CD14-positive monocyte (primary cell): ENCODE results near the gene SLC12A7. TPM values are rescaled to one million over a fixed set of nuclear protein-coding genes. Genes with fewer than 3 reads are reported as not detected.

ENCODE experiments used
- DNase-seq, 3 donors: peaks; one replicate each; pipeline ENCODE4 v3.0.0-alpha.2; 2011 to 2022
- H2AFZ ChIP-seq: 2 replicates; pipeline ENCODE4 v1.6.0; 2012; ENCODE audit warnings: mild to moderate bottlenecking, low read depth, low read length, inconsistent platforms; ENCODE audit not compliant: insufficient read depth, poor library complexity, severe bottlenecking
- H3K27ac ChIP-seq, 2 donors: 1 replicate in 1 of 2; 2 replicates in 1 of 2; pipeline ENCODE4 v1.5.1; 2012 to 2013; ENCODE audit warnings: low read length in 2 of 2, control low read depth in 1 of 2, inconsistent platforms in 1 of 2, low read depth in 1 of 2, mild to moderate bottlenecking in 1 of 2
- H3K27me3 ChIP-seq, 2 donors: one replicate each; pipeline versions ENCODE4 v1.6.0 to v1.6.1; 2011 to 2013; ENCODE audit warnings: low read length in 2 of 2; ENCODE audit not compliant: control insufficient read depth in 2 of 2, insufficient read depth in 2 of 2
- H3K36me3 ChIP-seq, 2 donors: replicated peaks in 1 of 2; 1 replicate in 1 of 2; 2 replicates in 1 of 2; pipeline versions ENCODE4 v1.5.1 to v1.6.1; 2012 to 2013; ENCODE audit warnings: low read length in 2 of 2, control low read depth in 1 of 2, inconsistent platforms in 1 of 2, mild to moderate bottlenecking in 1 of 2; ENCODE audit not compliant: insufficient read depth in 2 of 2, control insufficient read depth in 1 of 2
- H3K4me1 ChIP-seq, 2 donors: 1 replicate in 1 of 2; 2 replicates in 1 of 2; pipeline versions ENCODE4 v1.5.1 to v1.6.1; 2012 to 2013; ENCODE audit warnings: low read length in 2 of 2, control low read depth in 1 of 2, inconsistent platforms in 1 of 2, mild to moderate bottlenecking in 1 of 2, moderate library complexity in 1 of 2; ENCODE audit not compliant: insufficient read depth in 2 of 2, control insufficient read depth in 1 of 2
- H3K4me2 ChIP-seq: replicated peaks from 2 replicates; pipeline ENCODE3; 2012; ENCODE audit warnings: low read length, moderate library complexity, mild to moderate bottlenecking; ENCODE audit not compliant: poor library complexity, severe bottlenecking; ENCODE audit errors: extremely low read depth
- H3K4me3 ChIP-seq, 3 experiments: fragments of 200-600 bp in 1 of 3; sonication (generic) in 1 of 3; replicated peaks in 1 of 3; 1 replicate in 2 of 3; 2 replicates in 1 of 3; pipeline ENCODE4 v1.5.1; 2011 to 2013; ENCODE audit warnings: low read length in 3 of 3, mild to moderate bottlenecking in 3 of 3, control low read depth in 2 of 3, low read depth in 2 of 3, inconsistent platforms in 1 of 3, moderate library complexity in 1 of 3
- H3K79me2 ChIP-seq: 2 replicates; pipeline ENCODE4 v1.6.0; 2012; ENCODE audit warnings: mild to moderate bottlenecking, control low read depth, inconsistent platforms, low read length, moderate library complexity; ENCODE audit not compliant: insufficient read depth
- H3K9ac ChIP-seq: 2 replicates; pipeline ENCODE4 v1.6.0; 2017; ENCODE audit warnings: low read length, mild to moderate bottlenecking; ENCODE audit not compliant: insufficient read depth, poor library complexity, severe bottlenecking
- H3K9me3 ChIP-seq, 2 donors: replicated peaks in 1 of 2; 1 replicate in 1 of 2; 2 replicates in 1 of 2; pipeline versions ENCODE4 v1.5.1 to v1.6.1; 2012 to 2013; ENCODE audit warnings: low read length in 2 of 2, control low read depth in 1 of 2; ENCODE audit not compliant: control insufficient read depth in 1 of 2, insufficient read depth in 1 of 2
- H4K20me1 ChIP-seq: 2 replicates; pipeline ENCODE4 v1.6.0; 2012; ENCODE audit warnings: mild to moderate bottlenecking, low read length, control low read depth, moderate library complexity; ENCODE audit not compliant: insufficient read depth
- H3K27ac Mint-ChIP-seq, 7 donors: one replicate each; pipeline ENCODE4 v1.8.0; 2020; ENCODE audit warnings: mild to moderate bottlenecking in 7 of 7, mixed read lengths in 7 of 7, moderate library complexity in 6 of 7, inconsistent platforms in 2 of 7
- H3K27me3 Mint-ChIP-seq, 3 donors: one replicate each; pipeline ENCODE4 v1.8.0; 2021 to 2022; ENCODE audit warnings: low read depth in 3 of 3, mild to moderate bottlenecking in 3 of 3, mixed read lengths in 3 of 3, moderate library complexity in 3 of 3, inconsistent platforms in 1 of 3
- H3K36me3 Mint-ChIP-seq, 2 donors: one replicate each; pipeline ENCODE4 v1.8.0; 2020; ENCODE audit warnings: mixed read lengths in 2 of 2, inconsistent platforms in 1 of 2, mild to moderate bottlenecking in 1 of 2
- H3K4me1 Mint-ChIP-seq: one replicate; pipeline ENCODE4 v1.8.0; 2020; ENCODE audit warnings: mild to moderate bottlenecking, mixed read lengths
- H3K4me3 Mint-ChIP-seq, 2 donors: one replicate each; pipeline ENCODE4 v1.8.0; 2020; ENCODE audit warnings: mild to moderate bottlenecking in 2 of 2, mixed read lengths in 2 of 2, moderate library complexity in 1 of 2
- H3K9me3 Mint-ChIP-seq, 7 donors: one replicate each; pipeline ENCODE4 v1.8.0; 2020 to 2022; ENCODE audit warnings: mixed read lengths in 7 of 7, mild to moderate bottlenecking in 6 of 7, moderate library complexity in 6 of 7, inconsistent platforms in 2 of 7
- WGBS: methylation state at CpG from one replicate; pipeline ENCODE4 v1.1.5; 2013; ENCODE audit warnings: missing lambda C conversion rate; ENCODE audit not compliant: insufficient coverage; 5-methylcytosine and 5-hydroxymethylcytosine counted together
- intact Hi-C, 2 donors: fragments of 100-400 bp; cut with micrococcal nuclease; formaldehyde crosslinking; loops; one replicate each; pipeline versions ENCODE4 v1.15.0 to v1.15.1; 2023
- polyA plus RNA-seq, 3 donors: library from polyadenylated mRNA; depleted of rRNA in 1 of 3; unstranded in 2 of 3; stranded (reverse) in 1 of 3; fragments of 300-500 nt in 2 of 3; fragments of >200 nt in 1 of 3; fragmentation: Illumina TruSeq in 2 of 3; gene quantifications; 1 replicate in 2 of 3; 2 replicates in 1 of 3; pipeline ENCODE4 v1.2.3, GENCODE V29; 2012 to 2021
- TF ChIP-seq, protein P1 (sequence below): fragments of 200-600 bp; IDR thresholded peaks from one replicate; pipeline ENCODE4 v1.8.0; 2022; ENCODE audit warnings: antibody characterized with exemption, mild to moderate bottlenecking

SLC12A7 gene
- polyA plus RNA-seq, 3 donors, result 8.2 to 31.2 (median 12.5) TPM

GRCh38 chr5:1081519-1081918 lies 30.3 kb downstream of the SLC12A7 start:
- DNase-seq, result no peak
- Histone ChIP-seq H2AFZ (no peak overlapping the region), H3K4me2 (no peak overlapping the region), H3K27ac (no peak overlapping the region), H3K27me3 (no peaks in the 10 kb centered on the region), H3K36me3 (peaks cover 32 to 45% of the 10 kb centered on the region in 2 donors), H3K9ac (no peak overlapping the region), H3K79me2 (no peaks in the 10 kb centered on the region), H3K9me3 (no peaks in the 10 kb centered on the region), H3K4me3 (no peak overlapping the region), H3K4me1 (no peaks in the 10 kb centered on the region), H4K20me1 (peaks cover 9% of the 10 kb centered on the region)
- H3K36me3 Mint-ChIP-seq, result peaks cover 41 to 52% of the 10 kb centered on the region in 2 donors
- H3K27ac Mint-ChIP-seq, result peak overlapping the region in 3 of 7 donors; percentile 9 to 77 (median 11)
- 91% methylated on average over 18 of the region's 26 CpGs for WGBS
- TF ChIP-seq, protein P1, sequence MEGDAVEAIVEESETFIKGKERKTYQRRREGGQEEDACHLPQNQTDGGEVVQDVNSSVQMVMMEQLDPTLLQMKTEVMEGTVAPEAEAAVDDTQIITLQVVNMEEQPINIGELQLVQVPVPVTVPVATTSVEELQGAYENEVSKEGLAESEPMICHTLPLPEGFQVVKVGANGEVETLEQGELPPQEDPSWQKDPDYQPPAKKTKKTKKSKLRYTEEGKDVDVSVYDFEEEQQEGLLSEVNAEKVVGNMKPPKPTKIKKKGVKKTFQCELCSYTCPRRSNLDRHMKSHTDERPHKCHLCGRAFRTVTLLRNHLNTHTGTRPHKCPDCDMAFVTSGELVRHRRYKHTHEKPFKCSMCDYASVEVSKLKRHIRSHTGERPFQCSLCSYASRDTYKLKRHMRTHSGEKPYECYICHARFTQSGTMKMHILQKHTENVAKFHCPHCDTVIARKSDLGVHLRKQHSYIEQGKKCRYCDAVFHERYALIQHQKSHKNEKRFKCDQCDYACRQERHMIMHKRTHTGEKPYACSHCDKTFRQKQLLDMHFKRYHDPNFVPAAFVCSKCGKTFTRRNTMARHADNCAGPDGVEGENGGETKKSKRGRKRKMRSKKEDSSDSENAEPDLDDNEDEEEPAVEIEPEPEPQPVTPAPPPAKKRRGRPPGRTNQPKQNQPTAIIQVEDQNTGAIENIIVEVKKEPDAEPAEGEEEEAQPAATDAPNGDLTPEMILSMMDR, result no peak
- H3K27me3 Mint-ChIP-seq, result peaks cover 0 to 2% (median 0%) of the 10 kb centered on the region in 3 donors
- intact Hi-C loops, result no loop called here
- no peaks in the 10 kb centered on the region for H3K4me1 Mint-ChIP-seq
- peaks cover 0 to 4% (median 0%) of the 10 kb centered on the region in 7 donors for H3K9me3 Mint-ChIP-seq
- no peak overlapping the region for H3K4me3 Mint-ChIP-seq

DNA sequence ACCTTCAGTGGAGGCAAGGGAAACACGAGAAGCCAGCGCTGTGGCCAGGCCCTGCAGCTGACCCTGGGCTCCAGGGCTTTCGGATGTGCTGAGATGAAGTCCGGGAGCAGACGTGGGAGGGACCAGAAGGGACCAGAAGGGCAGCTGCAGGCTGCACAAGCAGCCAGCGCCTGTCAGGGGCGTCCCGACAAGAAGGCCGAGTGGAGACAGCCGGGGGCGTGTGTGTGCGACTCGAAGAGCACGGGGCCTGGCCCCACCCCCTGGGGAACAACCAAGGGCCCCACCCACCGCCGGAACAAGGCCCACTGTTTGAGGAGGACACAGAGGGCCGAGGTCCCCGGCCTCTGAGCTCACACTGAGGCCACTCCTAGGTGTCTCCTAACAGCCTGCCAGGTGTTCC lies 31.4 kb downstream of the SLC12A7 start:
- Mint-ChIP-seq H3K9me3 (peaks cover 0 to 4% (median 0%) of the 10 kb centered on the region in 7 donors), H3K36me3 (peaks cover 43 to 54% of the 10 kb centered on the region in 2 donors), H3K4me1 (no peaks in the 10 kb centered on the region), H3K27me3 (peaks cover 0 to 2% (median 0%) of the 10 kb centered on the region in 3 donors), H3K27ac (peak overlapping the region in 2 of 7 donors; percentile 41 to 85), H3K4me3 (no peak overlapping the region)
- TF ChIP-seq, protein P1, result no peak
- no peaks in the 10 kb centered on the region for H3K27me3 ChIP-seq
- no peak overlapping the region for H3K4me2 ChIP-seq
- no peak for DNase-seq
- H3K79me2 ChIP-seq, result no peaks in the 10 kb centered on the region
- 97% methylated on average over 12 of the region's 18 CpGs for WGBS
- H3K4me3 ChIP-seq, result no peak overlapping the region
- no peaks in the 10 kb centered on the region for H3K9me3 ChIP-seq
- no peaks in the 10 kb centered on the region for H3K4me1 ChIP-seq
- no peak overlapping the region for H3K9ac ChIP-seq
- H3K27ac ChIP-seq, result no peak overlapping the region
- H4K20me1 ChIP-seq, result peaks cover 8% of the 10 kb centered on the region
- peaks cover 31 to 47% of the 10 kb centered on the region in 2 donors for H3K36me3 ChIP-seq
- H2AFZ ChIP-seq, result no peak overlapping the region
- intact Hi-C loops, result no loop called here
